GM19372 (cell line): ENCODE results near the gene SYT15.

Experiments used
- ATAC-seq: cut with Tn5 transposase; IDR thresholded peaks from one replicate; pipeline ENCODE4 v1.9.1; 2021; ENCODE audit warnings: mild to moderate bottlenecking, low read depth, moderate library complexity; ENCODE audit not compliant: unreplicated experiment

Gene SYT15

GRCh38 chr10:46544989-46545791 lies 33.7 kb upstream of the SYT15 start:
- ATAC-seq: peak; percentile 45

GRCh38 chr10:46545861-46546590 lies 32.9 kb upstream of the SYT15 start:
- no peak for ATAC-seq

- no peak for ATAC-seq
Observed at GRCh38 chr10:46546591-46547540, 32.1 kb upstream of the SYT15 start.

GRCh38 chr10:46547541-46548497 lies 31.1 kb upstream of the SYT15 start:
- no peak for ATAC-seq

- no peak for ATAC-seq
Observed at GRCh38 chr10:46548498-46549090, 30.3 kb upstream of the SYT15 start.

GRCh38 chr10:46549171-46550075 lies 29.5 kb upstream of the SYT15 start:
- ATAC-seq: no peak

GRCh38 chr10:46550076-46550790 lies 28.7 kb upstream of the SYT15 start:
- no peak for ATAC-seq

GRCh38 chr10:46550795-46551700 lies 27.9 kb upstream of the SYT15 start:
- no peak for ATAC-seq

- ATAC-seq: no peak
Observed at GRCh38 chr10:46551701-46552525, 27.0 kb upstream of the SYT15 start.

- no peak for ATAC-seq
Observed at GRCh38 chr10:46552526-46553237, 26.2 kb upstream of the SYT15 start.

- ATAC-seq: no peak
Observed at GRCh38 chr10:46553238-46554049, 25.5 kb upstream of the SYT15 start.

GRCh38 chr10:46554166-46554781 lies 24.7 kb upstream of the SYT15 start:
- ATAC-seq: no peak

- ATAC-seq: no peak
Observed at GRCh38 chr10:46555366-46555712, 23.6 kb upstream of the SYT15 start.
